ENCODE results near the gene FMN2. TPM values are rescaled to one million over a fixed set of nuclear protein-coding genes. Genes with fewer than 3 reads are reported as not detected.
A peak's percentile ranks its signal among the peaks of the same experiment; 100 is the strongest.

Gene FMN2
- total RNA-seq, 1 donor: 11.2 TPM

- peak; percentile 65 for DNase-seq (ENCODE audit: insufficient read length, low spot score, missing footprints)
- no peaks in the 10 kb centered on the region for H3K27me3 ChIP-seq (ENCODE audit: insufficient read depth, low read length)
- H3K79me2 ChIP-seq (ENCODE audit: insufficient read depth, low read length): peaks cover 22% of the 10 kb centered on the region
Measured at GRCh38 chr1:240169188-240169587, 77.5 kb downstream of the FMN2 start.

GRCh38 chr1:240170266-240170665, 78.6 kb downstream of the FMN2 start:
- TF ChIP-seq CTCF (IDR thresholded peaks at IDR 0.05; ENCODE audit: extremely low read depth, low read depth, low read length): no peak
- no peak for DNase-seq (ENCODE audit: insufficient read length, low spot score, missing footprints)
- H2AFZ ChIP-seq (ENCODE audit: low read length): no peak overlapping the region
- H3K27ac ChIP-seq (ENCODE audit: low read depth, low read length): no peak overlapping the region
- H3K36me3 ChIP-seq (ENCODE audit: insufficient read depth, low read length): peaks cover 4% of the 10 kb centered on the region
- no peak overlapping the region for H3K4me3 ChIP-seq (ENCODE audit: insufficient read depth, low read length)
- H4K20me1 ChIP-seq (ENCODE audit: insufficient read depth, low read length): no peaks in the 10 kb centered on the region
- no peaks in the 10 kb centered on the region for H3K9me3 ChIP-seq (ENCODE audit: low read depth, low read length)
- H3K4me1 ChIP-seq (ENCODE audit: insufficient read depth, low read length): peaks cover 11% of the 10 kb centered on the region
- no peak overlapping the region for H3K4me2 ChIP-seq (ENCODE audit: insufficient read depth, low read length)
- no peaks in the 10 kb centered on the region for H3K27me3 ChIP-seq (ENCODE audit: insufficient read depth, low read length)
- H3K79me2 ChIP-seq (ENCODE audit: insufficient read depth, low read length): peaks cover 32% of the 10 kb centered on the region

More at GRCh38 chr1:240169188-240169587, 77.5 kb downstream of the FMN2 start:
- no peaks in the 10 kb centered on the region for H4K20me1 ChIP-seq (ENCODE audit: insufficient read depth, low read length)
- TF ChIP-seq CTCF (IDR thresholded peaks at IDR 0.05; ENCODE audit: extremely low read depth, low read depth, low read length): peak; percentile 53
- H3K36me3 ChIP-seq (ENCODE audit: insufficient read depth, low read length): peaks cover 4% of the 10 kb centered on the region
- H3K4me3 ChIP-seq (ENCODE audit: insufficient read depth, low read length): no peak overlapping the region
- no peaks in the 10 kb centered on the region for H3K9me3 ChIP-seq (ENCODE audit: low read depth, low read length)
- H3K27ac ChIP-seq (ENCODE audit: low read depth, low read length): no peak overlapping the region
- H2AFZ ChIP-seq (ENCODE audit: low read length): no peak overlapping the region
- peaks cover 10% of the 10 kb centered on the region for H3K4me1 ChIP-seq (ENCODE audit: insufficient read depth, low read length)
- H3K4me2 ChIP-seq (ENCODE audit: insufficient read depth, low read length): no peak overlapping the region

GRCh38 chr1:240170806-240171205, 79.1 kb downstream of the FMN2 start:
- Histone ChIP-seq H3K4me1 (ENCODE audit: insufficient read depth, low read length) (peaks cover 11% of the 10 kb centered on the region), H3K27ac (ENCODE audit: low read depth, low read length) (no peak overlapping the region), H4K20me1 (ENCODE audit: insufficient read depth, low read length) (no peaks in the 10 kb centered on the region), H3K4me3 (ENCODE audit: insufficient read depth, low read length) (no peak overlapping the region), H3K27me3 (ENCODE audit: insufficient read depth, low read length) (no peaks in the 10 kb centered on the region), H3K4me2 (ENCODE audit: insufficient read depth, low read length) (no peak overlapping the region), H3K9me3 (ENCODE audit: low read depth, low read length) (no peaks in the 10 kb centered on the region), H2AFZ (ENCODE audit: low read length) (no peak overlapping the region), H3K36me3 (ENCODE audit: insufficient read depth, low read length) (peaks cover 4% of the 10 kb centered on the region), H3K79me2 (ENCODE audit: insufficient read depth, low read length) (peaks cover 37% of the 10 kb centered on the region)
- TF ChIP-seq CTCF (IDR thresholded peaks at IDR 0.05; ENCODE audit: extremely low read depth, low read depth, low read length): no peak
- no peak for DNase-seq (ENCODE audit: insufficient read length, low spot score, missing footprints)

- no peak overlapping the region for H3K4me3 ChIP-seq (ENCODE audit: insufficient read depth, low read length)
- no peak for TF ChIP-seq CTCF (IDR thresholded peaks at IDR 0.05; ENCODE audit: extremely low read depth, low read depth, low read length)
Measured at GRCh38 chr1:240171907-240172306, 80.2 kb downstream of the FMN2 start.

More at GRCh38 chr1:240171907-240172306, 80.2 kb downstream of the FMN2 start:
- H3K4me2 ChIP-seq (ENCODE audit: insufficient read depth, low read length): no peak overlapping the region
- no peaks in the 10 kb centered on the region for H3K27me3 ChIP-seq (ENCODE audit: insufficient read depth, low read length)
- H2AFZ ChIP-seq (ENCODE audit: low read length): no peak overlapping the region
- peaks cover 48% of the 10 kb centered on the region for H3K79me2 ChIP-seq (ENCODE audit: insufficient read depth, low read length)
- H3K4me1 ChIP-seq (ENCODE audit: insufficient read depth, low read length): peaks cover 11% of the 10 kb centered on the region
- peaks cover 4% of the 10 kb centered on the region for H3K36me3 ChIP-seq (ENCODE audit: insufficient read depth, low read length)
- H4K20me1 ChIP-seq (ENCODE audit: insufficient read depth, low read length): no peaks in the 10 kb centered on the region
- no peaks in the 10 kb centered on the region for H3K9me3 ChIP-seq (ENCODE audit: low read depth, low read length)
- DNase-seq (ENCODE audit: insufficient read length, low spot score, missing footprints): no peak
- no peak overlapping the region for H3K27ac ChIP-seq (ENCODE audit: low read depth, low read length)
